HFF-Myc (cell line): ENCODE results near the gene SLC9A2.
A peak's percentile ranks its signal among the peaks of the same experiment; 100 is the strongest.

ENCODE experiments used
- DNase-seq: peaks from one replicate; pipeline ENCODE4 v3.0.0-alpha.2; 2011; ENCODE audit warnings: low read depth; ENCODE audit errors: extremely low read depth
- H3K4me3 ChIP-seq: replicated peaks from 2 replicates; pipeline ENCODE4 v1.5.1; 2011; ENCODE audit warnings: low read depth, mild to moderate bottlenecking, control low read depth, low read length
- CTCF ChIP-seq: IDR thresholded peaks from 2 replicates; pipeline ENCODE4 v1.5.1; 2012; ENCODE audit warnings: mild to moderate bottlenecking, low read depth, low read length, control low read depth; ENCODE audit errors: missing control alignments

The SLC9A2 gene

GRCh38 chr2:102737431-102737830 lies 118.1 kb downstream of the SLC9A2 start:
- peak overlapping the region; percentile 61 for H3K4me3 ChIP-seq
- DNase-seq, result no peak
- TF ChIP-seq CTCF, result no peak

- no peak overlapping the region for H3K4me3 ChIP-seq
- DNase-seq, result no peak
- no peak for TF ChIP-seq CTCF
Measured at GRCh38 chr2:102743259-102743658, 123.9 kb downstream of the SLC9A2 start.

GRCh38 chr2:102748107-102748506 lies 128.8 kb downstream of the SLC9A2 start:
- no peak for DNase-seq
- no peak overlapping the region for H3K4me3 ChIP-seq
- TF ChIP-seq CTCF, result no peak

GRCh38 chr2:102749938-102750337 lies 130.6 kb downstream of the SLC9A2 start:
- no peak for DNase-seq
- TF ChIP-seq CTCF, result no peak
- no peak overlapping the region for H3K4me3 ChIP-seq

- H3K4me3 ChIP-seq, result no peak overlapping the region
- peak; percentile 69 for TF ChIP-seq CTCF
- DNase-seq, result no peak
Measured at GRCh38 chr2:102753563-102754159, 134.3 kb downstream of the SLC9A2 start.

GRCh38 chr2:102754456-102755145 lies 135.2 kb downstream of the SLC9A2 start:
- no peak for DNase-seq
- no peak for TF ChIP-seq CTCF
- no peak overlapping the region for H3K4me3 ChIP-seq
